Mesendoderm (in vitro differentiated cells): Measurements from ENCODE around the gene SERPINI1.

Source experiments
- DNase-seq: peaks from one replicate; pipeline ENCODE4 v3.0.0; 2013
- H2AK5ac ChIP-seq: 2 replicates; pipeline ENCODE4 v1.6.1; 2013; ENCODE audit warnings: low read length, inconsistent platforms
- H2BK120ac ChIP-seq: 2 replicates; pipeline ENCODE4 v1.6.1; 2013; ENCODE audit warnings: low read depth, mild to moderate bottlenecking, low read length, moderate library complexity, mixed read lengths
- H2BK15ac ChIP-seq: replicated peaks from 2 replicates; pipeline ENCODE4 v1.6.1; 2013; ENCODE audit warnings: low read depth, mild to moderate bottlenecking, moderate library complexity
- H2BK5ac ChIP-seq: 2 replicates; pipeline ENCODE4 v1.6.1; 2013; ENCODE audit warnings: low read length, inconsistent platforms
- H3K18ac ChIP-seq: 2 replicates; pipeline ENCODE4 v1.6.1; 2013; ENCODE audit warnings: mild to moderate bottlenecking, low read length, mixed read lengths
- H3K23ac ChIP-seq: one replicate; pipeline ENCODE4 v1.6.1; 2013; ENCODE audit warnings: low read length
- H3K27ac ChIP-seq: 2 replicates; pipeline ENCODE4 v1.5.1; 2013; ENCODE audit warnings: low read depth, mild to moderate bottlenecking, inconsistent platforms, low read length, moderate library complexity
- H3K27me3 ChIP-seq: 2 replicates; pipeline ENCODE4 v1.6.1; 2013; ENCODE audit warnings: low read length, control low read depth, mild to moderate bottlenecking, inconsistent platforms; ENCODE audit not compliant: insufficient read depth, poor library complexity
- H3K36me3 ChIP-seq: 2 replicates; pipeline ENCODE4 v1.6.1; 2013; ENCODE audit warnings: low read length, inconsistent platforms; ENCODE audit not compliant: control insufficient read depth, insufficient read depth
- H3K4ac ChIP-seq: one replicate; pipeline ENCODE4 v1.6.1; 2013; ENCODE audit warnings: low read depth, mild to moderate bottlenecking, low read length, moderate library complexity
- H3K4me1 ChIP-seq: 2 replicates; pipeline ENCODE4 v1.6.1; 2013; ENCODE audit warnings: low read depth, low read length, inconsistent platforms; ENCODE audit not compliant: control insufficient read depth
- H3K4me2 ChIP-seq: 2 replicates; pipeline ENCODE4 v1.6.1; 2013; ENCODE audit warnings: low read length
- H3K4me3 ChIP-seq: 2 replicates; pipeline ENCODE4 v1.5.1; 2013; ENCODE audit warnings: mild to moderate bottlenecking, low read length
- H3K56ac ChIP-seq: one replicate; pipeline ENCODE4 v1.6.1; 2013; ENCODE audit warnings: low read length
- H3K79me1 ChIP-seq: 2 replicates; pipeline ENCODE4 v1.6.1; 2013; ENCODE audit warnings: low read length, inconsistent platforms
- H3K79me2 ChIP-seq: 2 replicates; pipeline ENCODE4 v1.6.1; 2013; ENCODE audit warnings: mild to moderate bottlenecking, low read length; ENCODE audit not compliant: control insufficient read depth, insufficient read depth
- H3K9ac ChIP-seq: 2 replicates; pipeline ENCODE4 v1.6.1; 2013; ENCODE audit warnings: low read length, inconsistent platforms
- H4K5ac ChIP-seq: one replicate; pipeline ENCODE4 v1.6.1; 2013; ENCODE audit warnings: low read length
- H4K8ac ChIP-seq: one replicate; pipeline ENCODE4 v1.6.1; 2013; ENCODE audit warnings: low read depth, mild to moderate bottlenecking, control low read depth, low read length, moderate library complexity
- WGBS: extraction: QIAGEN DNeasy Blood & Tissue Kit; methylation state at CpG from one replicate; pipeline ENCODE4 v1.1.7; 2013; ENCODE audit warnings: low lambda C conversion rate, missing lambda C conversion rate; ENCODE audit not compliant: insufficient coverage; ENCODE audit errors: extremely low coverage; 5-methylcytosine and 5-hydroxymethylcytosine counted together

The SERPINI1 gene

GRCh38 chr3:167736264-167736787, 805 bp downstream of the SERPINI1 start:
- Histone ChIP-seq H3K27me3 (no peaks in the 10 kb centered on the region), H2BK120ac (no peak overlapping the region), H3K4me3 (no peak overlapping the region), H2AK5ac (no peak overlapping the region), H2BK5ac (no peak overlapping the region), H3K36me3 (no peaks in the 10 kb centered on the region), H4K5ac (no peak overlapping the region), H3K9ac (peak overlapping the region; percentile 74), H3K79me1 (no peaks in the 10 kb centered on the region), H3K56ac (peak overlapping the region; percentile 17), H3K18ac (no peak overlapping the region), H2BK15ac (no peak overlapping the region), H3K27ac (no peak overlapping the region), H3K23ac (no peak overlapping the region), H3K4ac (no peak overlapping the region), H3K4me1 (peaks cover 7% of the 10 kb centered on the region), H4K8ac (no peak overlapping the region), H3K4me2 (peak overlapping the region; percentile 37), H3K79me2 (peaks cover 19% of the 10 kb centered on the region)
- no CpG with 5 or more reads among the region's 7 CpGs for WGBS
- DNase-seq: no peak

DNA sequence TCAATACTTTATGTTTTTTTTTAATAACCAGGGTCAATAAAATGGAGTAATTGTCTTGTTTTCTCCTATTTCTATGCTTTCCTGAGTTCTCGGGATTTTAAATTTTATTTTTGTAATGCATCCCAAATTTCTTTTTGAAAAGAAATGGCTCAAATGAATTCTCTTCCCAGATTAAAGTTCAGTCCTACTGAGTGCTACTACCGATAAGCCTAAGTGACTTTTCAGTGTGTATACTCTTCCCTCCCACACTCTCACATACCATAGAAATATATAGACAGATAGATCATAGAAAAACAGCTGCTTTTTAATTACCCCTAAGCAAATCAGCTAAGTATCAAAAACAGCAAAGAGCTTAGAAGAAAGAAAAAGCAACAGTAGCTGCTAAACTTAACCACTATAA, 1.5 kb downstream of the SERPINI1 start:
- Histone ChIP-seq H3K4me1 (peaks cover 4% of the 10 kb centered on the region), H3K27me3 (no peaks in the 10 kb centered on the region), H3K4ac (no peak overlapping the region), H3K4me2 (no peak overlapping the region), H4K5ac (no peak overlapping the region), H3K36me3 (no peaks in the 10 kb centered on the region), H3K79me1 (no peaks in the 10 kb centered on the region), H2BK15ac (no peak overlapping the region), H3K9ac (no peak overlapping the region), H4K8ac (no peak overlapping the region), H2BK120ac (no peak overlapping the region), H2AK5ac (no peak overlapping the region), H3K4me3 (no peak overlapping the region), H3K23ac (no peak overlapping the region), H3K27ac (no peak overlapping the region), H3K56ac (no peak overlapping the region), H3K79me2 (peaks cover 13% of the 10 kb centered on the region), H2BK5ac (no peak overlapping the region), H3K18ac (no peak overlapping the region)
- no peak for DNase-seq
- no CpG with 5 or more reads among the region's 2 CpGs for WGBS

- peaks cover 2% of the 10 kb centered on the region for H3K4me1 ChIP-seq
- WGBS: no CpG with 5 or more reads among the region's 2 CpGs
These were observed 2.5 kb downstream of the SERPINI1 start for GRCh38 chr3:167738037-167738436.

GRCh38 chr3:167739190-167739810, 3.8 kb downstream of the SERPINI1 start:
- no peak overlapping the region for H4K8ac ChIP-seq
- no peak overlapping the region for H2BK15ac ChIP-seq
- H3K56ac ChIP-seq: no peak overlapping the region
- no CpG with 5 or more reads among the region's 4 CpGs for WGBS
- H3K23ac ChIP-seq: no peak overlapping the region
- H3K79me1 ChIP-seq: no peaks in the 10 kb centered on the region
- no peak for DNase-seq
- H3K18ac ChIP-seq: no peak overlapping the region
- H3K27me3 ChIP-seq: no peaks in the 10 kb centered on the region
- H3K9ac ChIP-seq: no peak overlapping the region
- H3K36me3 ChIP-seq: no peaks in the 10 kb centered on the region
- no peak overlapping the region for H3K27ac ChIP-seq
- H3K4me3 ChIP-seq: no peak overlapping the region
- H3K4ac ChIP-seq: no peak overlapping the region
- H2BK5ac ChIP-seq: no peak overlapping the region
- no peak overlapping the region for H3K4me2 ChIP-seq
- H4K5ac ChIP-seq: no peak overlapping the region
- no peaks in the 10 kb centered on the region for H3K79me2 ChIP-seq
- H2AK5ac ChIP-seq: no peak overlapping the region
- H3K4me1 ChIP-seq: peaks cover 2% of the 10 kb centered on the region
- no peak overlapping the region for H2BK120ac ChIP-seq

More at GRCh38 chr3:167738037-167738436, 2.5 kb downstream of the SERPINI1 start:
- Histone ChIP-seq H3K27ac (no peak overlapping the region), H2BK120ac (no peak overlapping the region), H4K5ac (no peak overlapping the region), H3K79me2 (peaks cover 5% of the 10 kb centered on the region), H2AK5ac (no peak overlapping the region), H3K4me3 (no peak overlapping the region), H4K8ac (no peak overlapping the region), H3K56ac (no peak overlapping the region), H3K4me2 (no peak overlapping the region), H3K9ac (no peak overlapping the region), H2BK15ac (no peak overlapping the region), H3K36me3 (no peaks in the 10 kb centered on the region), H3K18ac (no peak overlapping the region), H3K79me1 (no peaks in the 10 kb centered on the region), H2BK5ac (no peak overlapping the region), H3K27me3 (no peaks in the 10 kb centered on the region), H3K23ac (no peak overlapping the region), H3K4ac (no peak overlapping the region)
- DNase-seq: no peak

DNA sequence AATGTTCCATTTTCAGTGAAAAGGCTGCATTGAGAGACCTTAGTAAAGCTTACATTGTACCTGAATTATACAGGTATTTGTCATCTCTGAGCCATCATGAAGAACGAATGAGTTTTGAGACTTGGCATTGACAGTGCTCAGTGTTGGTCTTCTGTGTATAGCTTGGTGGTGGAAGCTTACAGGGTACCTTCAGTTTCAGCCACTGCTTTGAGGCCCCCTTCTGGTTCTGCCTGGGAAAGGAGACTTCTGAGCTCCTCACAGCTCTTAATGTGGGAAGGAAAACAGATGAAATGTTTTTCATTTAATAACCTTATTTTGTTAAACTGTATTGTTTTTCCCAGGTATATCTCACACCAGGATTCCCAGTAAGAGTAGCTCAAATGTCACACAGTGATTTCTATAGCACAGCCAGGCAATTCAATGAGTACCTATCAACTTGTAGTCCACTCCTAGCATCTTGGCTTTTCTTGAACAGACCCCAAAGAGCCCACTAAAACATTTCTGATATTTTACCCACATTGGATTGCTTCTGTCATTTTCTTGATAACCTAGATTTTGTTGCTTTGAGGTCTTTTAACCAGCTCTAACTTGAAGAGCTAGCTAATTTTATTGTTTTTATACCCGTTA, 5.6 kb downstream of the SERPINI1 start:
- DNase-seq: peak; percentile 74
- H3K27ac ChIP-seq: no peak overlapping the region
- WGBS: no CpG with 5 or more reads among the region's 2 CpGs

More for the DNA sequence above, 5.6 kb downstream of the SERPINI1 start:
- H3K56ac ChIP-seq: no peak overlapping the region
- no peak overlapping the region for H4K5ac ChIP-seq
- H3K23ac ChIP-seq: no peak overlapping the region
- H3K36me3 ChIP-seq: no peaks in the 10 kb centered on the region
- no peaks in the 10 kb centered on the region for H3K79me2 ChIP-seq
- no peak overlapping the region for H3K18ac ChIP-seq
- H3K79me1 ChIP-seq: no peaks in the 10 kb centered on the region
- H2BK15ac ChIP-seq: no peak overlapping the region
- no peaks in the 10 kb centered on the region for H3K27me3 ChIP-seq
- no peak overlapping the region for H2AK5ac ChIP-seq
- no peak overlapping the region for H3K4me2 ChIP-seq
- H2BK5ac ChIP-seq: no peak overlapping the region
- H4K8ac ChIP-seq: no peak overlapping the region
- peaks cover 2% of the 10 kb centered on the region for H3K4me1 ChIP-seq
- no peak overlapping the region for H2BK120ac ChIP-seq
- H3K4me3 ChIP-seq: no peak overlapping the region
- H3K4ac ChIP-seq: no peak overlapping the region
- no peak overlapping the region for H3K9ac ChIP-seq
